GM12878 (cell line): ENCODE measurements around the gene CCDC117. TPM values are rescaled to one million over a fixed set of nuclear protein-coding genes. Genes with fewer than 3 reads are reported as not detected.

ENCODE experiments used
- ATAC-seq: fragments of 200-7000 bp; cut with Tn5 transposase; 3 replicates; pipeline ENCODE4 v1.9.1; 2020; ENCODE audit warnings: mild to moderate bottlenecking, moderate library complexity
- BruUV-seq: library from RNA; stranded (reverse); fragments of 400-500 nt; replicated peaks from 2 replicates; lab custom pipeline; 2021; lab: Mats Ljungman, UMichigan
- CTCF ChIA-PET: fragments of 300-600 bp; sonication (Branson Sonifier 250); formaldehyde crosslinking; extraction: SDS; loops from one replicate; lab custom pipeline; 2021; ENCODE audit warnings: inconsistent platforms; lab: Yijun Ruan, JAX
- POLR2A ChIA-PET: fragments of 350-600 bp; formaldehyde crosslinking; extraction: SDS; loops from one replicate; lab custom pipeline; 2021; ENCODE audit warnings: inconsistent platforms; lab: Charles Lee
- RAD21 ChIA-PET: fragments of 300-600 bp; sonication (Branson Sonifier 250); formaldehyde crosslinking; loops from one replicate; lab custom pipeline; 2023; ENCODE audit warnings: antibody characterized with exemption; ENCODE audit not compliant: unreplicated experiment; lab: Charles Lee
- SMC1A ChIA-PET: fragments of 300-600 bp; sonication (Branson Sonifier 250); formaldehyde crosslinking; loops from one replicate; lab custom pipeline; 2023; ENCODE audit not compliant: unreplicated experiment, uncharacterized antibody; lab: Charles Lee
- DNase-seq: peaks from one replicate; pipeline ENCODE4 v3.0.0-alpha.2; 2011; ENCODE audit warnings: low read depth, low spot score
- FAIRE-seq: peaks from 3 replicates; lab custom pipeline; 2011; peaks lifted over from hg19 to GRCh38; lab: Jason Lieb, UNC
- H2AFZ ChIP-seq: 2 replicates; pipeline ENCODE4 v1.6.0; 2011; ENCODE audit warnings: low read depth, low read length, control low read depth; ENCODE audit not compliant: control insufficient read depth
- H3K27ac ChIP-seq: 2 replicates; pipeline ENCODE4 v1.5.1; 2011; ENCODE audit warnings: control low read depth; ENCODE audit not compliant: control insufficient read depth, insufficient read depth
- H3K27me3 ChIP-seq, 2 experiments: replicated peaks in 1 of 2; 2 replicates each; pipeline versions ENCODE4 v1.6.0 to v1.6.1; 2011; ENCODE audit warnings: low read length in 1 of 2; ENCODE audit not compliant: control insufficient read depth in 2 of 2, insufficient read depth in 2 of 2
- H3K36me3 ChIP-seq, 2 experiments: 2 replicates each; pipeline ENCODE4 v1.5.1; 2011; ENCODE audit warnings: low read length in 1 of 2; ENCODE audit not compliant: control insufficient read depth in 2 of 2, insufficient read depth in 2 of 2
- H3K4me1 ChIP-seq: 2 replicates; pipeline ENCODE4 v1.6.1; 2011; ENCODE audit warnings: mild to moderate bottlenecking, low read length, moderate library complexity, mixed read lengths; ENCODE audit not compliant: control insufficient read depth, insufficient read depth
- H3K4me2 ChIP-seq: 2 replicates; pipeline ENCODE4 v1.6.0; 2011; ENCODE audit warnings: control low read depth; ENCODE audit not compliant: control insufficient read depth, insufficient read depth
- H3K4me3 ChIP-seq: fragments of 200-600 bp; sonication (generic); 2 replicates; pipeline ENCODE4 v1.5.1; 2016
- H3K79me2 ChIP-seq: 2 replicates; pipeline ENCODE4 v1.6.0; 2011; ENCODE audit warnings: low read length; ENCODE audit not compliant: control insufficient read depth, insufficient read depth
- H3K9ac ChIP-seq: 2 replicates; pipeline ENCODE4 v1.8.0; 2011; ENCODE audit warnings: low read length, control low read depth, mixed read lengths; ENCODE audit not compliant: control insufficient read depth, insufficient read depth
- H3K9me3 ChIP-seq: replicated peaks from 3 replicates; pipeline ENCODE4 v1.5.1; 2011; ENCODE audit warnings: mild to moderate bottlenecking, low read length; ENCODE audit not compliant: control insufficient read depth, insufficient read depth
- H4K20me1 ChIP-seq: 2 replicates; pipeline ENCODE4 v1.6.0; 2011; ENCODE audit not compliant: control insufficient read depth, insufficient read depth
- CEBPB ChIP-seq, 2 experiments: fragments of 150-350 bp in 1 of 2; IDR thresholded peaks; 2 replicates each; pipeline ENCODE4 v1.6.1; 2012 to 2014; ENCODE audit warnings: low read depth in 2 of 2, low read length in 2 of 2, borderline replicate concordance in 1 of 2, inconsistent platforms in 1 of 2
- IKZF1 ChIP-seq: fragments of 450-650 bp; conservative IDR thresholded peaks from 2 replicates; pipeline ENCODE4 v1.6.1; 2017; ENCODE audit warnings: antibody characterized with exemption, mild to moderate bottlenecking
- POU2F2 ChIP-seq: IDR thresholded peaks from 3 replicates; pipeline ENCODE4 v1.6.1; 2011; ENCODE audit warnings: low read depth, mild to moderate bottlenecking, low read length, borderline replicate concordance
- SPI1 ChIP-seq: IDR thresholded peaks from 2 replicates; pipeline ENCODE4 v1.6.1; 2011; ENCODE audit warnings: low read depth, mild to moderate bottlenecking, low read length, moderate library complexity, borderline replicate concordance; ENCODE audit not compliant: insufficient read depth
- SUZ12 ChIP-seq: fragments of 200-600 bp; sonication (generic); IDR thresholded peaks from one replicate; pipeline ENCODE4 v1.6.1; 2018; ENCODE audit warnings: antibody characterized with exemption, mild to moderate bottlenecking; ENCODE audit not compliant: unreplicated experiment
- TCF7 ChIP-seq: IDR thresholded peaks from 2 replicates; pipeline ENCODE4 v1.6.1; 2014; ENCODE audit warnings: antibody characterized with exemption, borderline replicate concordance
- ZNF207 ChIP-seq: fragments of 450-650 bp; IDR thresholded peaks from 2 replicates; pipeline ENCODE4 v1.6.1; 2014; ENCODE audit warnings: antibody characterized with exemption, mild to moderate bottlenecking, borderline replicate concordance
- ZNF384 ChIP-seq: IDR thresholded peaks from 2 replicates; pipeline ENCODE4 v1.6.1; 2012; ENCODE audit warnings: low read depth, mild to moderate bottlenecking, low read length, improper control_type of control experiment, borderline replicate concordance
- ZZZ3 ChIP-seq: IDR thresholded peaks from 2 replicates; pipeline ENCODE4 v1.6.1; 2011; ENCODE audit warnings: low read depth; ENCODE audit not compliant: control insufficient read depth, insufficient read length
- WGBS: methylation state at CpG from one replicate; pipeline ENCODE4 v1.1.6; 2016; ENCODE audit warnings: low lambda C conversion rate; ENCODE audit not compliant: insufficient replicate concordance, insufficient coverage; ENCODE audit errors: missing lambda C conversion rate; 5-methylcytosine and 5-hydroxymethylcytosine counted together
- in situ Hi-C: fragments of 300-500 bp; cut with MboI; formaldehyde crosslinking; loops from 9 replicates; pipeline ENCODE4 v1.14.3; 2018; ENCODE audit warnings: mixed read lengths
- intact Hi-C: fragments of 100-400 bp; cut with micrococcal nuclease; formaldehyde crosslinking; loops from one replicate; pipeline ENCODE4 v1.14.2; 2022; ENCODE audit not compliant: unreplicated experiment
- polyA plus RNA-seq, 11 experiments: library from polyadenylated mRNA; depleted of rRNA in 4 of 11; unstranded in 6 of 11; stranded (reverse) in 5 of 11; fragments of >200 nt; fragmentation: Nextera tagmentation in 4 of 11; fragmentation: Illumina TruSeq in 1 of 11; extraction: Ambion mirVana in 4 of 11; extraction: Trizol in 1 of 11; gene quantifications; 1 replicate in 1 of 11; 2 replicates in 10 of 11; pipeline versions ENCODE4 v1.2.1 to v1.2.3, GENCODE V29; 2011 to 2016; ENCODE audit warnings: inconsistent platforms in 2 of 11, missing spikeins in 2 of 11, low read depth in 1 of 11
- total RNA-seq, 4 experiments: library from RNA; depleted of rRNA in 3 of 4; stranded (reverse); fragments of >200 nt in 3 of 4; fragmentation: Illumina TruSeq in 1 of 4; extraction: Trizol in 1 of 4; gene quantifications; 2 replicates each; pipeline versions ENCODE4 v1.2.1 to v1.2.3, GENCODE V29; 2013 to 2021
- TF ChIP-seq, protein P1 (sequence below): IDR thresholded peaks from 2 replicates; pipeline ENCODE4 v1.6.1; 2011; ENCODE audit warnings: borderline replicate concordance, low read depth, mild to moderate bottlenecking, moderate library complexity, mixed read lengths, low read length; ENCODE audit not compliant: insufficient read depth; ENCODE audit errors: extremely low read length
- TF ChIP-seq, protein P2 (sequence below): fragments of 450-650 bp; IDR thresholded peaks from 2 replicates; pipeline ENCODE4 v1.6.1; 2017; ENCODE audit warnings: low read depth, mild to moderate bottlenecking, moderate library complexity
- TF ChIP-seq, protein P3 (sequence below): IDR thresholded peaks from 2 replicates; pipeline ENCODE4 v1.6.1; 2012; ENCODE audit warnings: low read length, inconsistent platforms
- TF ChIP-seq, protein P4 (sequence below): fragments of 450-650 bp; IDR thresholded peaks from 2 replicates; pipeline ENCODE4 v1.6.1; 2017; ENCODE audit warnings: mild to moderate bottlenecking, moderate library complexity

The CCDC117 gene
- total and polyA plus RNA-seq, 10 of the 15 experiments (the other 5 are each of a cell fraction or from before 2014, with no cell fraction given) = 6.3 to 32.2 (median 20.6) TPM

DNA sequence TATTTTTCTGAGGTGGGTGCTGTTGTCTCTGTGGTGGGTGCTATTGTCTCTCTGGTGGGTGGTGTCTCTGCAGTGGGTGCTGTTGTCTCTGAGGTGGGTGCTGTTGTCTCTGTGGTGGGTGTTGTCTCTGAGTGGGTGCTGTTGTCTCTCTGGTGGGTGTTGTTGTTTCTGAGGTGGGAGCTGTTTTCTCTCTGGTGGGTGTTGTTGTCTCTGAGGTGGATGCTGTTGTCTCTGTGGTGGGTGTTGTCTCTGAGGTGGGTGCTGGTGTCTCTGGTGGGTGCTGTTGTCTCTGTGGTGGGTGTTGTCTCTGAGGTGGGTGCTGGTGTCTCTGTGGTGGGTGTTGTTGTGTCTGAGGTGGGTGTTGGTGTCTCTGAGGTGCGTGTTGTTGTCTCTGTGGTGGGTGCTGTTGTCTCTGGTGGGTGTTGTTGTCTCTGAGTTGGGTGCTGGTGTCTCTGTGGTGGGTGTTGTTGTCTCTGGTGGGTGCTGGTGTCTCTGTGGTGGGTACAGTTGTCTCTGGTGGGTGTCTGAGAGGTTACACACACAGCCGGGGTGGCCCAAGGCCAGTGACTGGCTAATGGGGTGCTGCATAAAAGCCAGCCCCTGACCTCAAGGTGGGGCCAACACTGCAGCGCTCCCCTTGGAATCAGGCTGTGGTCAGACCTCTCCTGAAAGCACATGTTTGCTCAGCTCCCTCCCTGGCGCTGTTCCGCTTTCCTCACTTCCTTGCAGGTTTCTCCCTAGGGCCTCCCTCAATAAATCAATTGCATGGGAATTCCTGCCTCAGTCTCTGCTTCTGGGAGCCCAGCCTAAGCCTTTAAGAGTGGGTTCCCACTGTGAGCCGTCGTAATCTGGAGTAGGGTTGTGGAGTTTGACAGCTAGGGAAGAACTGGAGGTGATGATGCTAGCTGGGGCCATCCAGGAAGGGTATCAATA lies 58.9 kb downstream of the CCDC117 start:
- Histone ChIP-seq H3K4me3 (no peak overlapping the region), H4K20me1 (no peaks in the 10 kb centered on the region), H3K79me2 (no peaks in the 10 kb centered on the region), H3K9me3 (no peaks in the 10 kb centered on the region), H3K4me2 (no peak overlapping the region), H3K4me1 (peaks cover 4% of the 10 kb centered on the region), H3K27me3 (no peaks in the 10 kb centered on the region), H2AFZ (no peak overlapping the region), H3K36me3 (no peaks in the 10 kb centered on the region; a peak in 1 of 4 replicates), H3K9ac (no peak overlapping the region), H3K27ac (no peak overlapping the region)
- FAIRE-seq (no peak), DNase-seq (no peak), ATAC-seq (no peak)
- BruUV-seq = no TSS peak
- in situ Hi-C loops (loop anchor here (10.0 kb wide), 1 partner anchor 787 kb away; no protein-coding TSS in a partner anchor), intact Hi-C loops (no loop called here)
- POLR2A ChIA-PET = no interaction called here
- 80% methylated on average over 7 of the region's 7 CpGs for WGBS
- SMC1A ChIA-PET = interaction anchor here (1.8 to 8.5 kb wide), 9 partner anchors 12 to 231 kb away, joined by 4 to 137 read pairs (median 35); partner anchors contain the start of gene XBP1
- RAD21 ChIA-PET = interaction anchor here (0.8 to 5.6 kb wide), 4 partner anchors 42 to 322 kb away, joined by 4 to 69 read pairs (median 36); no protein-coding TSS in a partner anchor
- CTCF ChIA-PET = interaction anchor here (0.7 to 7.5 kb wide), 9 partner anchors 12 to 231 kb away, joined by 3 to 152 read pairs (median 24); partner anchors contain the start of gene CCDC117
- TF ChIP-seq ZNF207 = no peak
- no peak for TF ChIP-seq SPI1
- TF ChIP-seq IKZF1 = no peak
- no peak for TF ChIP-seq ZZZ3
- TF ChIP-seq, protein P1, sequence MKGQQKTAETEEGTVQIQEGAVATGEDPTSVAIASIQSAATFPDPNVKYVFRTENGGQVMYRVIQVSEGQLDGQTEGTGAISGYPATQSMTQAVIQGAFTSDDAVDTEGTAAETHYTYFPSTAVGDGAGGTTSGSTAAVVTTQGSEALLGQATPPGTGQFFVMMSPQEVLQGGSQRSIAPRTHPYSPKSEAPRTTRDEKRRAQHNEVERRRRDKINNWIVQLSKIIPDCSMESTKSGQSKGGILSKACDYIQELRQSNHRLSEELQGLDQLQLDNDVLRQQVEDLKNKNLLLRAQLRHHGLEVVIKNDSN = no peak
- no peak for TF ChIP-seq TCF7
- no peak for TF ChIP-seq ZNF384
- no peak for TF ChIP-seq SUZ12
- TF ChIP-seq, protein P2, sequence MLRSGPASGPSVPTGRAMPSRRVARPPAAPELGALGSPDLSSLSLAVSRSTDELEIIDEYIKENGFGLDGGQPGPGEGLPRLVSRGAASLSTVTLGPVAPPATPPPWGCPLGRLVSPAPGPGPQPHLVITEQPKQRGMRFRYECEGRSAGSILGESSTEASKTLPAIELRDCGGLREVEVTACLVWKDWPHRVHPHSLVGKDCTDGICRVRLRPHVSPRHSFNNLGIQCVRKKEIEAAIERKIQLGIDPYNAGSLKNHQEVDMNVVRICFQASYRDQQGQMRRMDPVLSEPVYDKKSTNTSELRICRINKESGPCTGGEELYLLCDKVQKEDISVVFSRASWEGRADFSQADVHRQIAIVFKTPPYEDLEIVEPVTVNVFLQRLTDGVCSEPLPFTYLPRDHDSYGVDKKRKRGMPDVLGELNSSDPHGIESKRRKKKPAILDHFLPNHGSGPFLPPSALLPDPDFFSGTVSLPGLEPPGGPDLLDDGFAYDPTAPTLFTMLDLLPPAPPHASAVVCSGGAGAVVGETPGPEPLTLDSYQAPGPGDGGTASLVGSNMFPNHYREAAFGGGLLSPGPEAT = no peak
- no peak for TF ChIP-seq POU2F2
- TF ChIP-seq, protein P3, sequence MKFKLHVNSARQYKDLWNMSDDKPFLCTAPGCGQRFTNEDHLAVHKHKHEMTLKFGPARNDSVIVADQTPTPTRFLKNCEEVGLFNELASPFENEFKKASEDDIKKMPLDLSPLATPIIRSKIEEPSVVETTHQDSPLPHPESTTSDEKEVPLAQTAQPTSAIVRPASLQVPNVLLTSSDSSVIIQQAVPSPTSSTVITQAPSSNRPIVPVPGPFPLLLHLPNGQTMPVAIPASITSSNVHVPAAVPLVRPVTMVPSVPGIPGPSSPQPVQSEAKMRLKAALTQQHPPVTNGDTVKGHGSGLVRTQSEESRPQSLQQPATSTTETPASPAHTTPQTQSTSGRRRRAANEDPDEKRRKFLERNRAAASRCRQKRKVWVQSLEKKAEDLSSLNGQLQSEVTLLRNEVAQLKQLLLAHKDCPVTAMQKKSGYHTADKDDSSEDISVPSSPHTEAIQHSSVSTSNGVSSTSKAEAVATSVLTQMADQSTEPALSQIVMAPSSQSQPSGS = no peak
- TF ChIP-seq, protein P4, sequence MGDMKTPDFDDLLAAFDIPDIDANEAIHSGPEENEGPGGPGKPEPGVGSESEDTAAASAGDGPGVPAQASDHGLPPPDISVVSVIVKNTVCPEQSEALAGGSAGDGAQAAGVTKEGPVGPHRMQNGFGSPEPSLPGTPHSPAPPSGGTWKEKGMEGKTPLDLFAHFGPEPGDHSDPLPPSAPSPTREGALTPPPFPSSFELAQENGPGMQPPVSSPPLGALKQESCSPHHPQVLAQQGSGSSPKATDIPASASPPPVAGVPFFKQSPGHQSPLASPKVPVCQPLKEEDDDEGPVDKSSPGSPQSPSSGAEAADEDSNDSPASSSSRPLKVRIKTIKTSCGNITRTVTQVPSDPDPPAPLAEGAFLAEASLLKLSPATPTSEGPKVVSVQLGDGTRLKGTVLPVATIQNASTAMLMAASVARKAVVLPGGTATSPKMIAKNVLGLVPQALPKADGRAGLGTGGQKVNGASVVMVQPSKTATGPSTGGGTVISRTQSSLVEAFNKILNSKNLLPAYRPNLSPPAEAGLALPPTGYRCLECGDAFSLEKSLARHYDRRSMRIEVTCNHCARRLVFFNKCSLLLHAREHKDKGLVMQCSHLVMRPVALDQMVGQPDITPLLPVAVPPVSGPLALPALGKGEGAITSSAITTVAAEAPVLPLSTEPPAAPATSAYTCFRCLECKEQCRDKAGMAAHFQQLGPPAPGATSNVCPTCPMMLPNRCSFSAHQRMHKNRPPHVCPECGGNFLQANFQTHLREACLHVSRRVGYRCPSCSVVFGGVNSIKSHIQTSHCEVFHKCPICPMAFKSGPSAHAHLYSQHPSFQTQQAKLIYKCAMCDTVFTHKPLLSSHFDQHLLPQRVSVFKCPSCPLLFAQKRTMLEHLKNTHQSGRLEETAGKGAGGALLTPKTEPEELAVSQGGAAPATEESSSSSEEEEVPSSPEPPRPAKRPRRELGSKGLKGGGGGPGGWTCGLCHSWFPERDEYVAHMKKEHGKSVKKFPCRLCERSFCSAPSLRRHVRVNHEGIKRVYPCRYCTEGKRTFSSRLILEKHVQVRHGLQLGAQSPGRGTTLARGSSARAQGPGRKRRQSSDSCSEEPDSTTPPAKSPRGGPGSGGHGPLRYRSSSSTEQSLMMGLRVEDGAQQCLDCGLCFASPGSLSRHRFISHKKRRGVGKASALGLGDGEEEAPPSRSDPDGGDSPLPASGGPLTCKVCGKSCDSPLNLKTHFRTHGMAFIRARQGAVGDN = no peak
- no peak for TF ChIP-seq CEBPB (IDR thresholded peaks at IDR 0.05; ENCODE audit: borderline replicate concordance in 1 of 2, low read depth in 2 of 2, low read length in 2 of 2)
